ENCODE results near the gene EFL1.

The EFL1 gene

GRCh38 chr15:82081914-82082762 is 180.4 kb downstream of the EFL1 start:
- peak; percentile 56 to 62 for DNase-seq (ENCODE audit: low read depth in 2 of 2)

- no peak for DNase-seq (ENCODE audit: low read depth in 2 of 2)
Observed at GRCh38 chr15:82080774-82081173, 181.8 kb downstream of the EFL1 start.

Measured in fibroblast of skin of left quadriceps (primary cell).